Progenitor cell of endocrine pancreas (in vitro differentiated cells): ENCODE measurements around the gene CADM1. TPM values are rescaled to one million over a fixed set of nuclear protein-coding genes. Genes with fewer than 3 reads are reported as not detected.

Source experiments
- DNase-seq: peaks from one replicate; pipeline ENCODE4 v3.0.0; 2021; ENCODE audit warnings: low spot score; ENCODE audit not compliant: unreplicated experiment
- H3K27ac Mint-ChIP-seq: 2 replicates; pipeline ENCODE4 v1.8.0; 2021; ENCODE audit warnings: mild to moderate bottlenecking, moderate library complexity, mixed read lengths
- H3K27me3 Mint-ChIP-seq: 2 replicates; pipeline ENCODE4 v1.8.0; 2021; ENCODE audit warnings: mixed read lengths
- H3K36me3 Mint-ChIP-seq: 2 replicates; pipeline ENCODE4 v1.8.0; 2022; ENCODE audit warnings: mixed read lengths; ENCODE audit not compliant: insufficient read depth
- H3K4me1 Mint-ChIP-seq: 2 replicates; pipeline ENCODE4 v1.8.0; 2021; ENCODE audit warnings: low read depth, mixed read lengths
- H3K4me3 Mint-ChIP-seq: 2 replicates; pipeline ENCODE4 v1.8.0; 2021; ENCODE audit warnings: low read depth, mild to moderate bottlenecking, moderate library complexity, mixed read lengths
- H3K9me3 Mint-ChIP-seq: 2 replicates; pipeline ENCODE4 v1.8.0; 2021; ENCODE audit warnings: low read depth, mixed read lengths
- total RNA-seq: library from RNA; stranded (reverse); gene quantifications from 2 replicates; pipeline ENCODE4 v1.2.1, GENCODE V29; 2021
- TF ChIP-seq, protein P1 (sequence below): fragments of 200-600 bp; sonication (generic); IDR thresholded peaks from one replicate; pipeline ENCODE4 v1.5.0; 2021; ENCODE audit warnings: antibody characterized with exemption, mild to moderate bottlenecking; ENCODE audit not compliant: unreplicated experiment

CADM1 gene
- total RNA-seq, 1 donor from 2014 or later, result 147 TPM

DNA sequence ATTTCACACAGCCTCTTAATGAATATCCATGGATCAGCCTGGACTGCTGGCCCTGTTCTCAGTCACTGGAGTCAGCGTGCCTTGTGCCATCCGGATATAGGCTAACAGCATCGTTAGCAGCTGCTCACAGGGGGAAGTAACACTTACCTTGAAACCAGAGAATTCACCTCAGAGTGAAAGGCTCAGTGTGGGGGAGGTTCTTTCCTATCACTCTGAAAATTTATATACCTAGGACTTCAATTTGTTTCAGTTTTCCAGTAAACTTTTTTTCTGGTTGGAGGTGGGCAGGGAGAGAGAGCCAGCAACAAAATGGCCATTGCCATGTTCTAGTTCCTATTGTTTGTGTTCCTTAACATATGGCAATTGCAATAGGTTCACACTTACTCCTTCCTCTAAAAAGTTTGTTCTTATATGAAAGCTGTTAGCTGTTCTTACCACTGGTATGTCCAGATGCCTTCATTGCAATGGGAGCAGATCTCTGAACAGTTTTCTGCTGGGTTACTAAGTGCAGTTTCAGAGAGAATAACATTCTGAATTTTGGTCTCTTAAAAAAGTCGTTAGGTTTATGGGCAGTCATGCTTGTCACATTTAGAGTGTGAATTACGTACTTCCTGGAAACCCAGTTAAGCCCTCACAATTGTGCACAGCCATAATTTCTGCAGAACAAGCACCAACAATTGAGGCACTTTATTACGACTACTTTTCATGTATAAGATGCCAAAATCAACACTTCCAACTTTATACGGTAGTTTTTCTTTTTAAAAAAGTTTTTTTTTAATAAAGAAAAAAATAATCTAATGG lies 247.6 kb downstream of the CADM1 start:
- no peaks in the 10 kb centered on the region for H3K27me3 Mint-ChIP-seq
- TF ChIP-seq, protein P1, sequence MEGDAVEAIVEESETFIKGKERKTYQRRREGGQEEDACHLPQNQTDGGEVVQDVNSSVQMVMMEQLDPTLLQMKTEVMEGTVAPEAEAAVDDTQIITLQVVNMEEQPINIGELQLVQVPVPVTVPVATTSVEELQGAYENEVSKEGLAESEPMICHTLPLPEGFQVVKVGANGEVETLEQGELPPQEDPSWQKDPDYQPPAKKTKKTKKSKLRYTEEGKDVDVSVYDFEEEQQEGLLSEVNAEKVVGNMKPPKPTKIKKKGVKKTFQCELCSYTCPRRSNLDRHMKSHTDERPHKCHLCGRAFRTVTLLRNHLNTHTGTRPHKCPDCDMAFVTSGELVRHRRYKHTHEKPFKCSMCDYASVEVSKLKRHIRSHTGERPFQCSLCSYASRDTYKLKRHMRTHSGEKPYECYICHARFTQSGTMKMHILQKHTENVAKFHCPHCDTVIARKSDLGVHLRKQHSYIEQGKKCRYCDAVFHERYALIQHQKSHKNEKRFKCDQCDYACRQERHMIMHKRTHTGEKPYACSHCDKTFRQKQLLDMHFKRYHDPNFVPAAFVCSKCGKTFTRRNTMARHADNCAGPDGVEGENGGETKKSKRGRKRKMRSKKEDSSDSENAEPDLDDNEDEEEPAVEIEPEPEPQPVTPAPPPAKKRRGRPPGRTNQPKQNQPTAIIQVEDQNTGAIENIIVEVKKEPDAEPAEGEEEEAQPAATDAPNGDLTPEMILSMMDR, result no peak
- H3K4me3 Mint-ChIP-seq, result no peak overlapping the region
- H3K4me1 Mint-ChIP-seq, result peaks cover 33% of the 10 kb centered on the region
- H3K27ac Mint-ChIP-seq, result peak overlapping the region; percentile 51
- H3K9me3 Mint-ChIP-seq, result no peaks in the 10 kb centered on the region
- DNase-seq, result no peak
- no peaks in the 10 kb centered on the region for H3K36me3 Mint-ChIP-seq

DNA sequence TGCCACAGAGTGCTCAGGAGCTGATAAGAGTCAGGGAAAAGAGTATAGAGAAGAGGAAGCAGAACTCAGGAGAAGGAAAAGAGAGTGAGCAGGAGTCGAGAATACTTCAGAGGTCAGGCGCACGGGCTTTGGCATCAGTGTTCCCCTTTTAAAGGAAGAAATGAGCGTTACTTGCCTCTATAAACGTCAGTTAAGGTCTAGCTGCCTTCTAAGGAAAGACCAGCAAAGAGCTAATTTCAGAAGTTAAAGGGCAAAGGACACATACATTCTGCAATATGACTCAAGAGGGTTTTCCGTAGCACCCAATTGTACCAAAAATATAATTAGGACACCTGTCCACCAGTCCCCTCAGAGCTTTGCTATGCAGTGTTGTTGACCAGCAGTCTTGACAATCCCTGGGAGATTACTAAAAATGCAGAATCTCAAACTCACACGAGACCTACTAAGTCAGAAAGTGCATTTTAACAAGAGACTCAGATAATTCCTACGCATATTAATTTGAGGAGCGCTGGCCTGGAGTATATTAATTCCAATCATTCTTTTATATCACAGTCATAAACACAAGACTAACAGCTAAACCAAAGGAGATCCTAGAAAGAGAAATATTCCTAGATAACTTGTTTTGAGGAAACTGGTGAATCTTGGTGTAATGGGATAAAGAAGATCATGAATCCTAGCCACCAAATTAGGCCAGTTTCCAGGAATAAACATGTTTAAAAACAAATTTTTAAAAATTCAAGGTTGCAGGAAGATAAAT lies 249.0 kb downstream of the CADM1 start:
- DNase-seq, result no peak
- Mint-ChIP-seq H3K27me3 (no peaks in the 10 kb centered on the region), H3K27ac (no peak overlapping the region), H3K4me1 (peaks cover 40% of the 10 kb centered on the region), H3K9me3 (no peaks in the 10 kb centered on the region), H3K36me3 (no peaks in the 10 kb centered on the region), H3K4me3 (no peak overlapping the region)
- TF ChIP-seq, protein P1, result no peak

DNA sequence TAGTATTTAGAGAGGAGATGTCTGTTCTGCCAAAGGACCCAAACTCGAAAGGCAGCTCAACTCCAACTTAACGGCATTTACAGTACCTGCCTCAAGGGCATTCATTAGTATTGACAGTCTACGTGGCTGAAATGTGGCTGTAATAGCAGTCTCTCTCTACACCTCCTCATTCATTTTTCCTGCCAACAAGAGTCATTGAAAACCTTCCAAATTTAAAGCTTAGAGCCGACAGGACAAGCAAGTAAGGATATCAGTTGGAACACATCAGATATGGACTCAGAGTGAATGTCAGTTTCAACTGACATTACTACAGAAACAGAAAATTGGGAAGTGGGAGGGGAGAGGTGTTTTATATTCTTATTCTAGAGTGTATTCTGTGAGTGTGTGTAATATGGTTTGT lies 253.1 kb downstream of the CADM1 start:
- H3K36me3 Mint-ChIP-seq, result no peaks in the 10 kb centered on the region
- no peak overlapping the region for H3K4me3 Mint-ChIP-seq
- DNase-seq, result no peak
- H3K9me3 Mint-ChIP-seq, result no peaks in the 10 kb centered on the region
- H3K27me3 Mint-ChIP-seq, result no peaks in the 10 kb centered on the region
- H3K27ac Mint-ChIP-seq, result no peak overlapping the region
- TF ChIP-seq, protein P1, result no peak
- peaks cover 54% of the 10 kb centered on the region for H3K4me1 Mint-ChIP-seq

DNA sequence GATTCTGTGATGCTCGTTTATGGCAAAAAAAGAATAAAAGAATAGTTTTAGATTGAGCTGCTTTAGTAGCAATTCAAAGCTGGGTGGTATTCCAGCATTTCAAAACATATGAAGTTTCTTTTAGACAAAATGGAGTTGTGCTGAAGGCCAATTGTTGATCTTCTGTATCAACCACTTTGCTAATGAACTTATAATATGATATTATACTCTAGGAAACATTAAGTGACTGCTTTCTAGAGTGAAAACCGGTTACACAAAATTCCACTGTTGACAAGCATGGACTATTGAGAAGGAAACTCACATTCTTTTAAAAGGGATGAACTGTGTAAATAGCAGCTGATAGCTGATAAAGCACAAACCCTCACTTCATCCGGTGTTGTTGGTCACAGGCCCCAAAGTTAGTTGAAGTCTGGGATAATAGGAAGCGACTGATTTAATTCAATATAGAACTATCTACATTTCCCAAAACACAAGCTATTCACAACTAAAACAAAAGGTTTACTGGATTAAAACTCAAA lies 255.1 kb downstream of the CADM1 start:
- Mint-ChIP-seq H3K4me3 (no peak overlapping the region), H3K36me3 (no peaks in the 10 kb centered on the region), H3K27me3 (no peaks in the 10 kb centered on the region), H3K4me1 (peaks cover 52% of the 10 kb centered on the region), H3K9me3 (no peaks in the 10 kb centered on the region), H3K27ac (peak overlapping the region; percentile 33)
- DNase-seq, result no peak
- TF ChIP-seq, protein P1, result no peak

DNA sequence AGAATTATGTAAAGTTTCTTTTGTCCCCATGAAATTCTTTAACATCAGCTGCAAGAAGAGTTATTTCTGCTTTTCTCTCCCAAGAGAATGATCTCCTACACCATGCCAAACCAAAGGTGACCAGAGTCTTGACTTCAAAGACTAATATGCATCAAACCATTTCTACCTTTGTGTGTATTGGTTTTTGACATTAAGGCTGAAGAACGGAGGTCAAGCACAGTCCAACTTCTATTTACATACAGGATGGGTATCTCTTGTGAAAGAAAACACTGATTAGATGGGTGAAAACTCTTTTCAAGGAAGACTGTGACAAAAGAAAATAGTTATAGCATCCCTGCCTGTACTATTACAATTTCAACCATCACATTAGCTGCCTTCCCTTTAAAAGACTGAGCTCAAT lies 256.3 kb downstream of the CADM1 start:
- DNase-seq, result no peak
- peak overlapping the region; percentile 44 for H3K27ac Mint-ChIP-seq
- no peak overlapping the region for H3K4me3 Mint-ChIP-seq
- no peaks in the 10 kb centered on the region for H3K36me3 Mint-ChIP-seq
- TF ChIP-seq, protein P1, result no peak
- peaks cover 50% of the 10 kb centered on the region for H3K4me1 Mint-ChIP-seq
- H3K27me3 Mint-ChIP-seq, result no peaks in the 10 kb centered on the region
- no peaks in the 10 kb centered on the region for H3K9me3 Mint-ChIP-seq
